ENCODE data around the gene ADRA1B. TPM values are rescaled to one million over a fixed set of nuclear protein-coding genes. Genes with fewer than 3 reads are reported as not detected.

Gene ADRA1B
- total RNA-seq, 1 donor from 2014 or later, result 1.9 TPM

- TF ChIP-seq EZH2 (IDR thresholded peaks at IDR 0.05; ENCODE audit: insufficient read depth, low read length), result no peak
- no peak for TF ChIP-seq CTCF (IDR thresholded peaks at IDR 0.05; ENCODE audit: insufficient read depth, low read depth, low read length)
- Histone ChIP-seq H3K27ac (ENCODE audit: low read depth, low read length) (no peak overlapping the region), H3K79me2 (ENCODE audit: insufficient read depth, low read length) (no peaks in the 10 kb centered on the region), H3K9me3 (ENCODE audit: insufficient read depth, low read depth, low read length) (no peaks in the 10 kb centered on the region), H2AFZ (ENCODE audit: low read depth, low read length) (no peak overlapping the region), H3K36me3 (ENCODE audit: insufficient read depth, low read length) (no peaks in the 10 kb centered on the region), H3K4me2 (ENCODE audit: low read length) (no peak overlapping the region), H3K4me1 (ENCODE audit: insufficient read depth, low read length) (peaks cover 12% of the 10 kb centered on the region), H3K27me3 (ENCODE audit: insufficient read depth, low read length) (no peaks in the 10 kb centered on the region), H3K9ac (ENCODE audit: low read length) (no peak overlapping the region), H3K4me3 (ENCODE audit: insufficient read depth, low read depth, low read length) (no peak overlapping the region), H4K20me1 (ENCODE audit: insufficient read depth, low read length) (no peaks in the 10 kb centered on the region)
- no peak overlapping the region for H3K4me3 Mint-ChIP-seq (ENCODE audit: unreplicated experiment)
- H3K27me3 Mint-ChIP-seq (ENCODE audit: low read depth, unreplicated experiment), result peaks cover 7% of the 10 kb centered on the region
- no peak overlapping the region for H3K27ac Mint-ChIP-seq (ENCODE audit: unreplicated experiment)
- H3K4me1 Mint-ChIP-seq (ENCODE audit: low read depth, unreplicated experiment), result peaks cover 3% of the 10 kb centered on the region
- H3K9me3 Mint-ChIP-seq (ENCODE audit: unreplicated experiment), result no peaks in the 10 kb centered on the region
- FAIRE-seq (peak; percentile 23), DNase-seq (ENCODE audit: low read depth) (peak; percentile 44)
- H3K36me3 Mint-ChIP-seq (ENCODE audit: low read depth, unreplicated experiment), result no peaks in the 10 kb centered on the region
These were observed 29.2 kb upstream of the ADRA1B start for GRCh38 chr5:159887050-159887449.

GRCh38 chr5:159888860-159889259, 27.4 kb upstream of the ADRA1B start:
- no peak for FAIRE-seq
- H3K4me3 ChIP-seq (ENCODE audit: insufficient read depth, low read depth, low read length), result no peak overlapping the region
- no peaks in the 10 kb centered on the region for H4K20me1 ChIP-seq (ENCODE audit: insufficient read depth, low read length)
- no peak overlapping the region for H2AFZ ChIP-seq (ENCODE audit: low read depth, low read length)
- H3K4me1 ChIP-seq (ENCODE audit: insufficient read depth, low read length), result peaks cover 5% of the 10 kb centered on the region
- TF ChIP-seq CTCF (IDR thresholded peaks at IDR 0.05; ENCODE audit: insufficient read depth, low read depth, low read length) (no peak), EZH2 (IDR thresholded peaks at IDR 0.05; ENCODE audit: insufficient read depth, low read length) (no peak)
- H3K27me3 ChIP-seq (ENCODE audit: insufficient read depth, low read length), result no peaks in the 10 kb centered on the region
- no peak for DNase-seq (ENCODE audit: low read depth)
- no peak overlapping the region for H3K4me2 ChIP-seq (ENCODE audit: low read length)
- H3K36me3 ChIP-seq (ENCODE audit: insufficient read depth, low read length), result no peaks in the 10 kb centered on the region
- no peaks in the 10 kb centered on the region for H3K9me3 Mint-ChIP-seq (ENCODE audit: unreplicated experiment)
- H3K4me3 Mint-ChIP-seq (ENCODE audit: unreplicated experiment), result no peak overlapping the region
- no peak overlapping the region for H3K27ac Mint-ChIP-seq (ENCODE audit: unreplicated experiment)
- no peaks in the 10 kb centered on the region for H3K36me3 Mint-ChIP-seq (ENCODE audit: low read depth, unreplicated experiment)
- H3K4me1 Mint-ChIP-seq (ENCODE audit: low read depth, unreplicated experiment), result peaks cover 11% of the 10 kb centered on the region
- peaks cover 5% of the 10 kb centered on the region for H3K27me3 Mint-ChIP-seq (ENCODE audit: low read depth, unreplicated experiment)
- H3K79me2 ChIP-seq (ENCODE audit: insufficient read depth, low read length), result no peaks in the 10 kb centered on the region
- no peaks in the 10 kb centered on the region for H3K9me3 ChIP-seq (ENCODE audit: insufficient read depth, low read depth, low read length)
- no peak overlapping the region for H3K9ac ChIP-seq (ENCODE audit: low read length)
- no peak overlapping the region for H3K27ac ChIP-seq (ENCODE audit: low read depth, low read length)

GRCh38 chr5:159890141-159890540, 26.1 kb upstream of the ADRA1B start:
- peaks cover 11% of the 10 kb centered on the region for H3K4me1 Mint-ChIP-seq (ENCODE audit: low read depth, unreplicated experiment)
- H3K36me3 Mint-ChIP-seq (ENCODE audit: low read depth, unreplicated experiment), result no peaks in the 10 kb centered on the region
- no peak overlapping the region for H3K4me3 Mint-ChIP-seq (ENCODE audit: unreplicated experiment)
- no peak overlapping the region for H3K27ac ChIP-seq (ENCODE audit: low read depth, low read length)
- FAIRE-seq (no peak), DNase-seq (ENCODE audit: low read depth) (no peak)
- H3K36me3 ChIP-seq (ENCODE audit: insufficient read depth, low read length), result no peaks in the 10 kb centered on the region
- H3K79me2 ChIP-seq (ENCODE audit: insufficient read depth, low read length), result no peaks in the 10 kb centered on the region
- peaks cover 5% of the 10 kb centered on the region for H3K27me3 Mint-ChIP-seq (ENCODE audit: low read depth, unreplicated experiment)
- no peaks in the 10 kb centered on the region for H3K27me3 ChIP-seq (ENCODE audit: insufficient read depth, low read length)
- H3K9me3 ChIP-seq (ENCODE audit: insufficient read depth, low read depth, low read length), result no peaks in the 10 kb centered on the region
- no peak overlapping the region for H2AFZ ChIP-seq (ENCODE audit: low read depth, low read length)
- H3K27ac Mint-ChIP-seq (ENCODE audit: unreplicated experiment), result no peak overlapping the region
- H3K4me1 ChIP-seq (ENCODE audit: insufficient read depth, low read length), result no peaks in the 10 kb centered on the region
- H3K4me3 ChIP-seq (ENCODE audit: insufficient read depth, low read depth, low read length), result no peak overlapping the region
- TF ChIP-seq EZH2 (IDR thresholded peaks at IDR 0.05; ENCODE audit: insufficient read depth, low read length), result no peak
- no peak for TF ChIP-seq CTCF (IDR thresholded peaks at IDR 0.05; ENCODE audit: insufficient read depth, low read depth, low read length)
- no peaks in the 10 kb centered on the region for H4K20me1 ChIP-seq (ENCODE audit: insufficient read depth, low read length)
- H3K9me3 Mint-ChIP-seq (ENCODE audit: unreplicated experiment), result no peaks in the 10 kb centered on the region
- H3K4me2 ChIP-seq (ENCODE audit: low read length), result no peak overlapping the region
- no peak overlapping the region for H3K9ac ChIP-seq (ENCODE audit: low read length)
